Glutamatergic neuron (in vitro differentiated cells): ENCODE data around the gene MRPL19. TPM values are rescaled to one million over a fixed set of nuclear protein-coding genes. Genes with fewer than 3 reads are reported as not detected.
"Not testable (repeated sequence)": the region's sequence is repeated elsewhere in the genome, so short reads cannot be mapped to it uniquely, and the experiment has no call there.

ENCODE experiments used
- DNase-seq: peaks from one replicate; pipeline ENCODE4 v3.0.0; 2022
- H3K27ac Mint-ChIP-seq: one replicate; pipeline ENCODE4 v1.8.0; 2020; ENCODE audit warnings: mild to moderate bottlenecking, mixed read lengths, inconsistent platforms; ENCODE audit not compliant: unreplicated experiment
- H3K27me3 Mint-ChIP-seq: one replicate; pipeline ENCODE4 v1.8.0; 2020; ENCODE audit warnings: mild to moderate bottlenecking, moderate library complexity, mixed read lengths, inconsistent platforms; ENCODE audit not compliant: unreplicated experiment
- H3K36me3 Mint-ChIP-seq: one replicate; pipeline ENCODE4 v1.8.0; 2020; ENCODE audit warnings: mild to moderate bottlenecking, mixed read lengths, inconsistent platforms; ENCODE audit not compliant: unreplicated experiment
- H3K4me1 Mint-ChIP-seq: one replicate; pipeline ENCODE4 v1.8.0; 2020; ENCODE audit warnings: mild to moderate bottlenecking, low read depth, mixed read lengths, inconsistent platforms; ENCODE audit not compliant: unreplicated experiment
- H3K4me3 Mint-ChIP-seq: one replicate; pipeline ENCODE4 v1.8.0; 2020; ENCODE audit warnings: mild to moderate bottlenecking, mixed read lengths, inconsistent platforms; ENCODE audit not compliant: unreplicated experiment
- H3K9me3 Mint-ChIP-seq: one replicate; pipeline ENCODE4 v1.8.0; 2020; ENCODE audit warnings: mild to moderate bottlenecking, moderate library complexity, mixed read lengths, inconsistent platforms; ENCODE audit not compliant: unreplicated experiment
- CTCF ChIP-seq: fragments of 200-600 bp; sonication (generic); IDR thresholded peaks from one replicate; pipeline ENCODE4 v1.5.0; 2021; ENCODE audit not compliant: partially characterized antibody, unreplicated experiment
- total RNA-seq: library from RNA; stranded (reverse); fragmentation: NEBNext Ultra II Directional; extraction: Animal tissue kit (Norgen Biotek cat#: 25700); gene quantifications from one replicate; pipeline ENCODE4 v1.2.1, GENCODE V29; 2021; ENCODE audit not compliant: unreplicated experiment

The MRPL19 gene
- total RNA-seq, 1 donor from 2014 or later = 44.6 TPM

- H3K27ac Mint-ChIP-seq = peak overlapping the region; percentile 87
Observed at GRCh38 chr2:75710220-75710576, 63.6 kb downstream of the MRPL19 start.

GRCh38 chr2:75710577-75711253 lies 64.1 kb downstream of the MRPL19 start, which contains the start of gene GCFC2:
TSS of gene GCFC2 (minus strand) at chr2:75710915. CDS start at chr2:75710855, 60 bp downstream.
- Mint-ChIP-seq H3K9me3 (peaks cover 14% of the 10 kb centered on the region), H3K4me3 (peak within 1 kb of the TSS; percentile 95), H3K27me3 (peaks cover 2% of the 10 kb centered on the region), H3K27ac (peak within 1 kb of the TSS; percentile 98), H3K36me3 (no peaks in the 10 kb centered on the region), H3K4me1 (peaks cover 6% of the 10 kb centered on the region)
- peak; percentile 87 for DNase-seq
- peak; percentile 34 for TF ChIP-seq CTCF

More at GRCh38 chr2:75710220-75710576, 63.6 kb downstream of the MRPL19 start:
- Mint-ChIP-seq H3K27me3 (peaks cover 2% of the 10 kb centered on the region), H3K36me3 (no peaks in the 10 kb centered on the region), H3K4me3 (peak overlapping the region; percentile 92), H3K9me3 (peaks cover 12% of the 10 kb centered on the region), H3K4me1 (peaks cover 6% of the 10 kb centered on the region)
- TF ChIP-seq CTCF = no peak
- DNase-seq = no peak

- Mint-ChIP-seq H3K9me3 (peaks cover 14% of the 10 kb centered on the region), H3K4me3 (peak overlapping the region; percentile 95)
- not testable (repeated sequence) for H3K27me3 Mint-ChIP-seq, H3K36me3 Mint-ChIP-seq, H3K27ac Mint-ChIP-seq, H3K4me1 Mint-ChIP-seq, DNase-seq
Observed at GRCh38 chr2:75711590-75711989, 65.0 kb downstream of the MRPL19 start.

GRCh38 chr2:75716406-75716805 lies 69.8 kb downstream of the MRPL19 start:
- no peak overlapping the region for H3K4me3 Mint-ChIP-seq
- DNase-seq = no peak
- peaks cover 6% of the 10 kb centered on the region for H3K9me3 Mint-ChIP-seq
- H3K36me3 Mint-ChIP-seq = no peaks in the 10 kb centered on the region
- TF ChIP-seq CTCF = no peak
- H3K27ac Mint-ChIP-seq = no peak overlapping the region
- no peaks in the 10 kb centered on the region for H3K4me1 Mint-ChIP-seq
- H3K27me3 Mint-ChIP-seq = peaks cover 2% of the 10 kb centered on the region

GRCh38 chr2:75719616-75720015 lies 73.0 kb downstream of the MRPL19 start:
- no peak overlapping the region for H3K27ac Mint-ChIP-seq
- H3K4me3 Mint-ChIP-seq = no peak overlapping the region
- no peaks in the 10 kb centered on the region for H3K36me3 Mint-ChIP-seq
- peaks cover 2% of the 10 kb centered on the region for H3K27me3 Mint-ChIP-seq
- H3K4me1 Mint-ChIP-seq = no peaks in the 10 kb centered on the region
- no peak for DNase-seq
- H3K9me3 Mint-ChIP-seq = peaks cover 1% of the 10 kb centered on the region
- no peak for TF ChIP-seq CTCF
